ENCODE results near the gene HOXA6. TPM values are rescaled to one million over a fixed set of nuclear protein-coding genes. Genes with fewer than 3 reads are reported as not detected.

Gene HOXA6
- total RNA-seq, 2 experiments from 2014 or later = not detected

- CTCF ChIA-PET = no interaction called here
- no peaks in the 10 kb centered on the region for H3K9me3 Mint-ChIP-seq
- H3K4me3 Mint-ChIP-seq = no peak overlapping the region
- no peaks in the 10 kb centered on the region for H3K36me3 Mint-ChIP-seq (ENCODE audit: low read depth)
- H3K4me1 Mint-ChIP-seq = peaks cover 5% of the 10 kb centered on the region
- DNase-seq = no peak
- POLR2A ChIA-PET = no interaction called here
- no peak overlapping the region for H3K27ac Mint-ChIP-seq
- H3K27me3 Mint-ChIP-seq = peaks cover 43% of the 10 kb centered on the region
Observed at GRCh38 chr7:27145914-27146412, 1.6 kb downstream of the HOXA6 start.

- no peaks in the 10 kb centered on the region for H3K36me3 Mint-ChIP-seq (ENCODE audit: low read depth)
- ChIA-PET POLR2A (no interaction called here), CTCF (interaction anchor here (1.5 kb wide), 1 partner anchor 18 kb away, joined by 3 read pairs; no protein-coding TSS in a partner anchor)
- no peaks in the 10 kb centered on the region for H3K9me3 Mint-ChIP-seq
- peaks cover 38% of the 10 kb centered on the region for H3K27me3 Mint-ChIP-seq
- H3K27ac Mint-ChIP-seq = no peak overlapping the region
- no peak overlapping the region for H3K4me3 Mint-ChIP-seq
- DNase-seq = no peak
- H3K4me1 Mint-ChIP-seq = peaks cover 2% of the 10 kb centered on the region
Observed at GRCh38 chr7:27145165-27145913, 2.2 kb downstream of the HOXA6 start.

- Mint-ChIP-seq H3K36me3 (ENCODE audit: low read depth) (no peaks in the 10 kb centered on the region), H3K9me3 (no peaks in the 10 kb centered on the region), H3K27ac (no peak overlapping the region), H3K4me1 (peaks cover 2% of the 10 kb centered on the region), H3K4me3 (no peak overlapping the region), H3K27me3 (peaks cover 33% of the 10 kb centered on the region)
- ChIA-PET POLR2A (no interaction called here), CTCF (interaction anchor here (1.5 kb wide), 1 partner anchor 18 kb away, joined by 3 read pairs; no protein-coding TSS in a partner anchor)
- DNase-seq = no peak
Observed at GRCh38 chr7:27144781-27145164, 2.8 kb downstream of the HOXA6 start.

GRCh38 chr7:27143950-27144780, 3.4 kb downstream of the HOXA6 start:
- H3K27me3 Mint-ChIP-seq = peaks cover 28% of the 10 kb centered on the region
- H3K27ac Mint-ChIP-seq = no peak overlapping the region
- ChIA-PET CTCF (interaction anchor here (0.9 to 1.5 kb wide), 2 partner anchors 19 to 465 kb away, joined by 3 read pairs; no protein-coding TSS in a partner anchor), POLR2A (no interaction called here)
- no peak overlapping the region for H3K4me3 Mint-ChIP-seq
- DNase-seq = no peak
- H3K9me3 Mint-ChIP-seq = no peaks in the 10 kb centered on the region
- peaks cover 2% of the 10 kb centered on the region for H3K4me1 Mint-ChIP-seq
- H3K36me3 Mint-ChIP-seq (ENCODE audit: low read depth) = no peaks in the 10 kb centered on the region

GRCh38 chr7:27143023-27143949, 4.3 kb downstream of the HOXA6 start, which contains the start of gene HOXA5:
TSS of gene HOXA5 (minus strand) at chr7:27143681. CDS start at chr7:27143607, 74 bp downstream.
- no peak for DNase-seq
- H3K27ac Mint-ChIP-seq = no peak within 1 kb of the TSS
- peaks cover 24% of the 10 kb centered on the region for H3K27me3 Mint-ChIP-seq
- ChIA-PET CTCF (interaction anchor here (0.9 to 1.5 kb wide), 2 partner anchors 20 to 464 kb away, joined by 3 read pairs; no protein-coding TSS in a partner anchor), POLR2A (no interaction called here)
- H3K36me3 Mint-ChIP-seq (ENCODE audit: low read depth) = no peaks in the 10 kb centered on the region
- peaks cover 2% of the 10 kb centered on the region for H3K4me1 Mint-ChIP-seq
- no peaks in the 10 kb centered on the region for H3K9me3 Mint-ChIP-seq
- H3K4me3 Mint-ChIP-seq = no peak within 1 kb of the TSS

- H3K36me3 Mint-ChIP-seq (ENCODE audit: low read depth) = no peaks in the 10 kb centered on the region
- no peaks in the 10 kb centered on the region for H3K4me1 Mint-ChIP-seq
- ChIA-PET CTCF (interaction anchor here (2.0 kb wide), 1 partner anchor 8 kb away, joined by 7 read pairs; no protein-coding TSS in a partner anchor), POLR2A (no interaction called here)
- H3K27ac Mint-ChIP-seq = no peak overlapping the region
- no peaks in the 10 kb centered on the region for H3K9me3 Mint-ChIP-seq
- H3K27me3 Mint-ChIP-seq = peaks cover 25% of the 10 kb centered on the region
- no peak overlapping the region for H3K4me3 Mint-ChIP-seq
- no peak for DNase-seq
Observed at GRCh38 chr7:27142580-27143022, 5.0 kb downstream of the HOXA6 start.

GRCh38 chr7:27141923-27142579, 5.5 kb downstream of the HOXA6 start:
- Mint-ChIP-seq H3K36me3 (ENCODE audit: low read depth) (no peaks in the 10 kb centered on the region), H3K27ac (no peak overlapping the region), H3K4me1 (no peaks in the 10 kb centered on the region), H3K27me3 (peaks cover 25% of the 10 kb centered on the region), H3K4me3 (no peak overlapping the region), H3K9me3 (no peaks in the 10 kb centered on the region)
- DNase-seq = no peak
- ChIA-PET CTCF (interaction anchor here (2.0 kb wide), 1 partner anchor 8 kb away, joined by 7 read pairs; no protein-coding TSS in a partner anchor), POLR2A (no interaction called here)

- peaks cover 24% of the 10 kb centered on the region for H3K27me3 Mint-ChIP-seq
- POLR2A ChIA-PET = no interaction called here
- H3K4me3 Mint-ChIP-seq = no peak overlapping the region
Observed at GRCh38 chr7:27141137-27141922, 6.2 kb downstream of the HOXA6 start.

GRCh38 chr7:27140126-27140857, 7.3 kb downstream of the HOXA6 start:
- Mint-ChIP-seq H3K27me3 (peaks cover 30% of the 10 kb centered on the region), H3K27ac (no peak overlapping the region), H3K4me3 (no peak overlapping the region), H3K36me3 (ENCODE audit: low read depth) (no peaks in the 10 kb centered on the region), H3K4me1 (peaks cover 4% of the 10 kb centered on the region), H3K9me3 (no peaks in the 10 kb centered on the region)
- ChIA-PET CTCF (interaction anchor here (2.0 kb wide), 1 partner anchor 10 kb away, joined by 7 read pairs; no protein-coding TSS in a partner anchor), POLR2A (no interaction called here)
- DNase-seq = no peak

More at GRCh38 chr7:27141137-27141922, 6.2 kb downstream of the HOXA6 start:
- H3K36me3 Mint-ChIP-seq (ENCODE audit: low read depth) = no peaks in the 10 kb centered on the region
- no peaks in the 10 kb centered on the region for H3K4me1 Mint-ChIP-seq
- no peak overlapping the region for H3K27ac Mint-ChIP-seq
- H3K9me3 Mint-ChIP-seq = no peaks in the 10 kb centered on the region
- no peak for DNase-seq
- CTCF ChIA-PET = interaction anchor here (2.0 kb wide), 1 partner anchor 9 kb away, joined by 7 read pairs; no protein-coding TSS in a partner anchor

GRCh38 chr7:27139334-27140125, 8.0 kb downstream of the HOXA6 start:
- no peak overlapping the region for H3K4me3 Mint-ChIP-seq
- CTCF ChIA-PET = no interaction called here
- no peak overlapping the region for H3K27ac Mint-ChIP-seq
- H3K36me3 Mint-ChIP-seq (ENCODE audit: low read depth) = no peaks in the 10 kb centered on the region
- no peaks in the 10 kb centered on the region for H3K9me3 Mint-ChIP-seq
- peaks cover 12% of the 10 kb centered on the region for H3K4me1 Mint-ChIP-seq
- POLR2A ChIA-PET = no interaction called here
- peaks cover 36% of the 10 kb centered on the region for H3K27me3 Mint-ChIP-seq
- DNase-seq = no peak

All from activated CD4-positive, alpha-beta memory T cell treated with anti-CD3 and anti-CD28 coated beads, Interleukin-2, amount 10 ng/mL, durations not matched to agents 7 days and 5 days (primary cell).